HG03064 (cell line): Measurements from ENCODE around the gene TSTD2.

Experiments
- ATAC-seq: cut with Tn5 transposase; IDR thresholded peaks from one replicate; pipeline ENCODE4 v1.9.1; 2021; ENCODE audit warnings: low read depth; ENCODE audit not compliant: unreplicated experiment

TSTD2 gene

GRCh38 chr9:97632985-97633858 is at the start of gene TSTD2, which contains the start of gene NCBP1:
TSTD2 (minus strand) TSS chr9:97633368; CDS start chr9:97627562, 5,806 bp downstream.
NCBP1 (plus strand) TSS chr9:97633821; CDS start chr9:97633882, 61 bp downstream.
- peak; percentile 88 for ATAC-seq

DNA sequence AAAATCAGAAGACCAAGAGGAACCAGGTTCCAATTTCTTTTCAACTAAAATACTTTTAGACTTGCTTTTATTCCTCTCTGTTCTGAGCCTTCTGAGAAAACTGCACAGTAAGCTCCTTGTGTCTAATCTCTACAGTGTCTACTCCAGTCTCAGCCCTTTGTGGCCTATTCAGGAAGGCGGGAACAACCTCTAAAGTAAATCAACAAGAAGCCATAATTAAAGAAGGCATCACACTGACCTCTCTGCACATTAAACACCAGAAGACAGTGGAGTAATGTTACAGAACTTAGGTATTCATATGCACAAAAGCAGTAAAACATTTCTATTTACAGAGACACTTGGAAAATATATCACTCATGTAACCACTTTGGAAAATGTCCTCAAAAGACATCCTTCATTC is 49.1 kb upstream of the TSTD2 start:
- no peak for ATAC-seq

DNA sequence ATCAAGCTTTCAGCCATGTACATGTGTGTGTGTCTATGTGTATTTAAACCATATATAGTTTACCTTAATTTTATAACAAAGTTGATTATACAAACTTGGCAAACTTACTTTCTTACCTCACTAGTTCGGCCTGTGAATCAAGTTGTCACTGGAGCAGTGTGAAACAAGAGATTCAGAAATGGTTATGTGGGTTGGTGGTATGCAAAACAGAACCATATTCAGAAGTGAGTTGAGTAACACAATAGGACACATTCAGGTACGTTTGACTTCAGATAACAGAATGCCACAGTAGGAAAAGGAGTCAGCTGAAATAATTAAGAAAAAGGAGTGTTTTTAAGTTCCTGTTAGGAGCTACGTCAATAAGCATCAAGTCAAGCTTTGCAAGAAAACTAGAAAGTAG is 42.5 kb upstream of the TSTD2 start:
- ATAC-seq, result no peak

- no peak for ATAC-seq
Measured at GRCh38 chr9:97673922-97674321, 40.8 kb upstream of the TSTD2 start.

DNA sequence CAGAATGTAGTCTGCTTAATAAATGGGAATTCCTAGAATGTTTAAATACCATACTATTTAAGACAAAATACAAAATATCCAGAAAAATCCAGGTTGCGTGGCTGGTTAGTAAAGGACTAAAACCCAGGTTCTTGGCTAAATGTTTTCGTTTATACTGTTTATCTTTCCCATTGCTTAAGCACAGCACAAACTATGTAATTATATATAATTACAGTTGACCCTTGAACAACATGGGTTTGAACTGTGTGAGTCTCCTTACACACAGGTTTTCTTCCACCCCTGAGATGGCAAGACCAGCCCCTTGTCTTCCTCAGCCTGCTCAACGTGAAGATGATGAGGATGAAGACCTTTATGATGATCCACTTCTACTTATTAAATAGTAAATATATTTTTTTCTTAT is 39.2 kb upstream of the TSTD2 start:
- no peak for ATAC-seq

GRCh38 chr9:97670586-97670985 is 37.4 kb upstream of the TSTD2 start:
- ATAC-seq, result no peak

- ATAC-seq, result no peak
Measured at GRCh38 chr9:97668485-97668884, 35.3 kb upstream of the TSTD2 start.

- no peak for ATAC-seq
Measured at GRCh38 chr9:97666907-97667686, 33.9 kb upstream of the TSTD2 start.

DNA sequence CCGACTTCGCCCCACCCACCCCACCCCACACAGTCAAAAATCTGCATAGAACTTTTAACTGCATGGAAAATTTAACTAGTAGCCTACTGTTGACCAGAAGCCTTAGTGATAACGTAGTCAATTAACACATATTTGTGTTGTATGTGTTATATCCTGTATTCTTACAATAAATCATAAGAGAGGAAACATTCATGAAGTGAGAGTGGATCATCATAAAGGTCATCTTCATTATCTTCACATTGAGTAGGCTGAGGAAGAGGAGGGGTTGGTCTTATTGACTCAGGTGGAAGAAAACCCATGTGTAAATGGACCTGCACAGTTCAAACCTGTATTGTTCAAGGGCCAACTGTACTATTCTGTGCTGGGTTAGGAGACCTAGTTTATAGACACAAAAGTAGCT is 32.6 kb upstream of the TSTD2 start:
- no peak for ATAC-seq

GRCh38 chr9:97660847-97661246 is 27.7 kb upstream of the TSTD2 start:
- no peak for ATAC-seq

GRCh38 chr9:97660340-97660739 is 27.2 kb upstream of the TSTD2 start:
- no peak for ATAC-seq

DNA sequence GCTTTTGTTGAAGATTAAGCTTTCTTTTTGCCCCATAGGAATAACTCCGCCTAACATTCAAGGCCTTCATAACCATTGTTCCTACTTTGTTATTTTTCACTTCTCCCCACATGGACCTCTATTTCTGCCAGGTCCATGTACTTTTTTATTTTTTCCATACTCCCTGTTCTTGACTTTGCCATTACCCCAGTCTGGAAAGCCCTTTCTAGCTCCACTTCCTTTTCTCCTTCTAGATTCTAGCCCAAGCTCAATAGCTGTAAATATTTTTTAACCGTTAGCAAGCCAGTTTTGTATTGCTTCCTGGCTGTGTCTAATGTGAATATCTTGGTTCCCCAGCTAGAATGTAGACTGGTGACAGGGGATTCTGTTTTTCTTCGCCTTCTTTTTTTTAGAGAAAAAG is 26.6 kb upstream of the TSTD2 start:
- ATAC-seq, result no peak

- no peak for ATAC-seq
Measured at GRCh38 chr9:97658707-97659106, 25.5 kb upstream of the TSTD2 start.

DNA sequence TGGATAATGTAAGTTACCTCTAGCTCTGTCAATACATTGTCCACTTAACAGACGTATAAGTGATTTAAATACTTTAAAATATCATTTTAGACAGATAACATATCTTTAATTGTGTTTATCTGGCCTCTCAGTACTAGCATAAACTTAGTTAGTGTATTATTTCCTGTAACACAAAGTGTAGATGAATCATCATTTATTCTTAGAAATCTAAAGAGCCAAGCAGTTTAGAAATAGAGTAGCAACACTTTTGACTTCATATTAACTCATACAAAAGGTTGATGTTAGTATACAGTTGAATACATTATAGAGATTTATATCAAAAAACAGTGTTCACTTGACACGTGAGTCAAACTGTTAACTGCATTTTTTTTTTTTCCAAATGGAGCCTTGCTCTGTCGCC is 18.5 kb upstream of the TSTD2 start:
- ATAC-seq, result no peak

- no peak for ATAC-seq
Measured at GRCh38 chr9:97647996-97648395, 14.8 kb upstream of the TSTD2 start.

- no peak for ATAC-seq
Measured at GRCh38 chr9:97645720-97646119, 12.6 kb upstream of the TSTD2 start.

- no peak for ATAC-seq
Measured at GRCh38 chr9:97640325-97640724, 7.2 kb upstream of the TSTD2 start.

GRCh38 chr9:97638666-97639065 is 5.5 kb upstream of the TSTD2 start:
- no peak for ATAC-seq

GRCh38 chr9:97636903-97637302 is 3.7 kb upstream of the TSTD2 start:
- ATAC-seq, result no peak

DNA sequence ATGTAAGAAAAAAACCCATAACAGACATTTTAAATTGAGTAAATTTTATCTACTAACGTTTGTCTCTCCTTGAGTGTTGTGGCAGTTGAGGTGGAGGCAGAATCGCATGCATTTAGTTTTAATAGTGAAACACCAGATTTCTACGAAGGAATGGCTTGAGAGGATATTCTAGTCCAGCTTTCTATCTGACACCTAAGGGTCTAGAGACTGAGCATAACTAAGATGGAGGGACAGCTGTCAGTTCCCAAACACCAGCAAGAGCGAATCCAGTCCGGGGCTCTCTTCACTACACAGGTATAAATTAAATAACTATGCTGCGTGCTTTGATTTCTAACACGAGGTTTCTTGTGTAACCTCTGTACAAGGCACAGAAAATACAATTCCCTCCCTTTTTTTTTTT is 1.9 kb upstream of the TSTD2 start:
- no peak for ATAC-seq

GRCh38 chr9:97633859-97634490 is 807 bp upstream of the TSTD2 start:
- no peak for ATAC-seq
